EH (cell line): Measurements from ENCODE around the gene TMC7.

Source experiments
- DNase-seq: peaks from one replicate; pipeline ENCODE4 v3.0.0-alpha.2; 2015; ENCODE audit warnings: low read depth

Gene TMC7

GRCh38 chr16:19092653-19093410 is 109.1 kb downstream of the TMC7 start:
- no peak for DNase-seq

- no peak for DNase-seq
These were observed 110.2 kb downstream of the TMC7 start for GRCh38 chr16:19093631-19094541.

GRCh38 chr16:19094542-19095365 is 111.0 kb downstream of the TMC7 start:
- no peak for DNase-seq

- DNase-seq: no peak
These were observed 111.9 kb downstream of the TMC7 start for GRCh38 chr16:19095654-19096053.

GRCh38 chr16:19098173-19098572 is 114.4 kb downstream of the TMC7 start:
- DNase-seq: no peak

GRCh38 chr16:19102187-19102872 is 118.6 kb downstream of the TMC7 start:
- peak; percentile 62 for DNase-seq

- DNase-seq: no peak
These were observed 120.9 kb downstream of the TMC7 start for GRCh38 chr16:19104607-19105006.

GRCh38 chr16:19105131-19105530 is 121.4 kb downstream of the TMC7 start:
- no peak for DNase-seq

- DNase-seq: peak; percentile 37
These were observed 122.3 kb downstream of the TMC7 start for GRCh38 chr16:19105891-19106624.

- DNase-seq: no peak
These were observed 122.9 kb downstream of the TMC7 start for GRCh38 chr16:19106625-19107020.

GRCh38 chr16:19108409-19109287 is 124.9 kb downstream of the TMC7 start:
- DNase-seq: no peak

GRCh38 chr16:19109288-19109664 is 125.5 kb downstream of the TMC7 start:
- no peak for DNase-seq

GRCh38 chr16:19110537-19111360 is 127.0 kb downstream of the TMC7 start:
- DNase-seq: no peak

GRCh38 chr16:19112099-19112407 is 128.3 kb downstream of the TMC7 start:
- no peak for DNase-seq
